ENCODE results near the gene PAAF1. TPM values are rescaled to one million over a fixed set of nuclear protein-coding genes. Genes with fewer than 3 reads are reported as not detected.
"Not testable (repeated sequence)": the region's sequence is repeated elsewhere in the genome, so short reads cannot be mapped to it uniquely, and the experiment has no call there.

Gene PAAF1
- total RNA-seq, 1 donor from 2014 or later, result 13.5 TPM

DNA sequence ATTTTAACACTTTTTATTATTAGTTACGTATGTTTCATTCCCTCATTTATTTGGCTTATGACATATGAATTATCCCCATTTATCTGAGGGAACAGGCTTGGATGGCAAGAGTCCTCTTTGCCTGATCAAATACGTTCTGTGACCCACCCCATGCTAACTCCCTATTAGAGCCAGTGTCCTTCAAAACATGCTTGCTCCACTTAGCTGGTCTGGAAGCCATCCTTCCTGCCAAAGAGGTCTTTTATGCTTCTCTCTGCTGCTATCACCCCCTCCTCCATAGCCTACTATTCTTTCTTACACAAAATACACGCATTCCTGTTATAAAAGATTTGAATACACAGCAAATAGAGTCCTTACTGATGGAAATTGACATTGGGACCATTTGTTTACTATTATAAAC is 6.5 kb upstream of the PAAF1 start:
- H3K27me3 ChIP-seq (ENCODE audit: low read depth), result no peaks in the 10 kb centered on the region
- H3K9me3 ChIP-seq (replicated peaks), result no peaks in the 10 kb centered on the region
- H3K4me3 ChIP-seq, result no peak overlapping the region
- peaks cover 31% of the 10 kb centered on the region for H3K36me3 ChIP-seq
- H3K27ac ChIP-seq (replicated peaks), result no peak overlapping the region
- DNase-seq, result no peak
- peaks cover 22% of the 10 kb centered on the region for H3K4me1 ChIP-seq
- intact Hi-C loops (cut with micrococcal nuclease), result no loop called here
- TF ChIP-seq CTCF (IDR thresholded peaks at IDR 0.05; ENCODE audit: borderline replicate concordance), result no peak

DNA sequence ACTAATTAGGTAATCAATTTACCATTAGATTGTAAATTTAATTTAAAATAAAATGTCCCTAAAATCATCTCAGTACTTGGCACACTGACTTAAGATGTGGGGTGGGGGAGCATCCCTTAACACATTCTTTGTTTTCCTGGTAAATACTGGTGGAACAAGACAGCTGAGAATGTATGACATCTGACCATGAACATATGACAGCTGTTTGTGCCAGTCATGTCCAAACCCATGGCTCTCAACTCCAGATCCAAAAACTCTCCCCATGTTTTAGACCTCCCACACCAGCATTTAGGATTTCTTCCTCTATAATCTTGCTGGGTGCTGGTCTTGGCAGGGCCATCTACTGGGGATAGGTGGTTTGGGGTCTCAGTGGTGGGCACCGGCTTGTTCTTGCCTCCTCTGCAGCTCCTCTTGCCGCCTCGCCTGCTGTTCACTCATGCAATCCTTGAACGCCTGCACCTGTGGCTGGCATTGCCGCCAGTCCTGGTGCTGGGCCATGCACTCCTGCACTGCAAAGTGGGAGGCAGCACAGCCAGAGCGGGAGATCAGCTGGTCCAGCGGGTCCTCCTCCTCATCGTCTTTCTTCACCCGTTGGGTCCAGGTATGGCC is 3.9 kb upstream of the PAAF1 start:
- Histone ChIP-seq H3K9me3 (replicated peaks) (no peaks in the 10 kb centered on the region), H3K4me3 (no peak overlapping the region), H3K27ac (replicated peaks) (no peak overlapping the region), H3K4me1 (peaks cover 33% of the 10 kb centered on the region), H3K36me3 (peaks cover 30% of the 10 kb centered on the region), H3K27me3 (ENCODE audit: low read depth) (no peaks in the 10 kb centered on the region)
- TF ChIP-seq CTCF (IDR thresholded peaks at IDR 0.05; ENCODE audit: borderline replicate concordance), result no peak
- DNase-seq, result no peak
- intact Hi-C loops (cut with micrococcal nuclease), result no loop called here

GRCh38 chr11:73875380-73875779 is 1.4 kb upstream of the PAAF1 start:
- H3K4me3 ChIP-seq, result peak overlapping the region; percentile 81
- peaks cover 30% of the 10 kb centered on the region for H3K36me3 ChIP-seq
- H3K4me1 ChIP-seq, result peaks cover 39% of the 10 kb centered on the region
- no peak for TF ChIP-seq CTCF (IDR thresholded peaks at IDR 0.05; ENCODE audit: borderline replicate concordance)
- no peak for DNase-seq
- intact Hi-C loops (cut with micrococcal nuclease), result no loop called here
- H3K9me3 ChIP-seq (replicated peaks), result no peaks in the 10 kb centered on the region
- no peaks in the 10 kb centered on the region for H3K27me3 ChIP-seq (ENCODE audit: low read depth)
- H3K27ac ChIP-seq (replicated peaks), result peak overlapping the region; percentile 89

GRCh38 chr11:73875840-73876239 is 959 bp upstream of the PAAF1 start:
- Histone ChIP-seq H3K4me3 (peak overlapping the region; percentile 81), H3K36me3 (peaks cover 29% of the 10 kb centered on the region), H3K27me3 (ENCODE audit: low read depth) (no peaks in the 10 kb centered on the region), H3K9me3 (replicated peaks) (no peaks in the 10 kb centered on the region), H3K4me1 (peaks cover 39% of the 10 kb centered on the region), H3K27ac (replicated peaks) (peak overlapping the region; percentile 89)
- intact Hi-C loops (cut with micrococcal nuclease), result no loop called here
- DNase-seq, result no peak
- TF ChIP-seq CTCF (IDR thresholded peaks at IDR 0.05; ENCODE audit: borderline replicate concordance), result no peak

DNA sequence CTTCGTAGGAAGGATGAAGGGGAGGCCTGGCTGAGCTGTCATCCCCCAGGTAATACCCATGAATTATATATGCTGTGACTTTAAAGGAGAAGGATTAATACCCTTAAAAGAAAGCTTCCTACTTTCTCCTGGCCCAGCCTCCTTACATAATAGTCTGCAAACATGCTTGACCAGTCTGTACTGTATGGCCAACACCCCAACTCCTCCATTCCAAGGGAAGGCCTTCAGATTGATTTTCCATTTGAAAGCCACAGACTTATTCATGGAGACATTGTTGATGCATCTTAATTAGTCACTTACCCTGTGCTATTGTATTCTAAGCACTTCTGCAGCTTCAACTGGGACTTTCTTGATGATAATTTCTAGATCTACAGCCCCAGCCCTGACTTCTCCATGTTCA is 2.0 kb downstream of the PAAF1 start:
- Histone ChIP-seq H3K27me3 (ENCODE audit: low read depth) (no peaks in the 10 kb centered on the region), H3K4me3 (no peak overlapping the region), H3K27ac (replicated peaks) (no peak overlapping the region), H3K4me1 (peaks cover 39% of the 10 kb centered on the region), H3K9me3 (replicated peaks) (no peaks in the 10 kb centered on the region), H3K36me3 (peaks cover 9% of the 10 kb centered on the region)
- no peak for TF ChIP-seq CTCF (IDR thresholded peaks at IDR 0.05; ENCODE audit: borderline replicate concordance)
- no peak for DNase-seq
- intact Hi-C loops (cut with micrococcal nuclease), result no loop called here

DNA sequence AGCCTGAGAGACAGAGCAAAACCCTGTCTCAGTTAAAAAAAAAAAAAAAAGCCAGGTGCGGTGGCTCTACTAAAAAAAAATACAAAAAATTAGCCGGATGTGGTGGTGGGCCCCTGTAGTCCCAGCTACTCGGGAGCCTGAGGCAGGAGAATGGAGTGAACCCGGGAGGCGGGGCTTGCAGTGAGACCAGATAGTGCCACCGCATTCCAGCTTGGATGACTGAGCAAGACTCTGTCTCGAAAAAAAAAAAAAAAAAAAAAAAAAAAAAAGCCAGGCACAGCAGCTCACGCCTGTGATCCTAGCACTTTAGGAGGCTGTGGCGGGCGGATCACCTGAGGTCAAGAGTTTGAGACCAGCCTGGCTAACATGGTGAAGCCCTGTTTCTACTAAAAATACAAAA is 3.6 kb downstream of the PAAF1 start:
- H3K27me3 ChIP-seq (ENCODE audit: low read depth); DNase-seq; H3K9me3 ChIP-seq (replicated peaks); H3K27ac ChIP-seq (replicated peaks); H3K4me3 ChIP-seq; intact Hi-C loops (cut with micrococcal nuclease): not testable (repeated sequence)
- H3K4me1 ChIP-seq, result peaks cover 32% of the 10 kb centered on the region
- peaks cover 12% of the 10 kb centered on the region for H3K36me3 ChIP-seq
